Measurements from ENCODE around the gene SYNE2.
"Not testable (repeated sequence)": the region's sequence is repeated elsewhere in the genome, so short reads cannot be mapped to it uniquely, and the experiment has no call there.

SYNE2 gene

DNA sequence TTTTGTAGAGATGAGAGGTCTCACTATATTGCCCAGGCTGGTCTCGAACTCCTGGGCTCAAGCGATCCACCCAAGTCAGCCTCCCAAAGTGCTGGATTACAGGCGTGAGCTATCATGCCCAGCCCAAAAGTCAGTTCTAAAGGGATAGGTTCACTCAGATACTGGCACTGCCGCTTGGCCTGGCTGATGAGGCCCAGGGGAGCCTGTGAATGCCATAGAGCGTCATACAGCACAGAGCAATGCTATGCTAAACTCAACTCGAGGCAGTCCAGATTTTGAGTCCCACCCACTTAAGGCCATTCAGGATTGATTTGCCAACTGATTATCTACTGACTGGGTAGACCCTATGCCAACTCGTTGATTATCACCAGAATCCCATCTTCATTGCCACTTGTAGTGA lies 262.0 kb downstream of the SYNE2 start:
- ChIA-PET POLR2A (no interaction called here), CTCF (no interaction called here)
- no peak overlapping the region for H3K4me3 ChIP-seq (ENCODE audit: low read depth, low read length)
- TF ChIP-seq, protein P1, sequence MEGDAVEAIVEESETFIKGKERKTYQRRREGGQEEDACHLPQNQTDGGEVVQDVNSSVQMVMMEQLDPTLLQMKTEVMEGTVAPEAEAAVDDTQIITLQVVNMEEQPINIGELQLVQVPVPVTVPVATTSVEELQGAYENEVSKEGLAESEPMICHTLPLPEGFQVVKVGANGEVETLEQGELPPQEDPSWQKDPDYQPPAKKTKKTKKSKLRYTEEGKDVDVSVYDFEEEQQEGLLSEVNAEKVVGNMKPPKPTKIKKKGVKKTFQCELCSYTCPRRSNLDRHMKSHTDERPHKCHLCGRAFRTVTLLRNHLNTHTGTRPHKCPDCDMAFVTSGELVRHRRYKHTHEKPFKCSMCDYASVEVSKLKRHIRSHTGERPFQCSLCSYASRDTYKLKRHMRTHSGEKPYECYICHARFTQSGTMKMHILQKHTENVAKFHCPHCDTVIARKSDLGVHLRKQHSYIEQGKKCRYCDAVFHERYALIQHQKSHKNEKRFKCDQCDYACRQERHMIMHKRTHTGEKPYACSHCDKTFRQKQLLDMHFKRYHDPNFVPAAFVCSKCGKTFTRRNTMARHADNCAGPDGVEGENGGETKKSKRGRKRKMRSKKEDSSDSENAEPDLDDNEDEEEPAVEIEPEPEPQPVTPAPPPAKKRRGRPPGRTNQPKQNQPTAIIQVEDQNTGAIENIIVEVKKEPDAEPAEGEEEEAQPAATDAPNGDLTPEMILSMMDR (IDR thresholded peaks at IDR 0.05; ENCODE audit: insufficient read depth, low read length, missing control alignments), result no peak
- no peak for DNase-seq (ENCODE audit: low read depth, low spot score)

DNA sequence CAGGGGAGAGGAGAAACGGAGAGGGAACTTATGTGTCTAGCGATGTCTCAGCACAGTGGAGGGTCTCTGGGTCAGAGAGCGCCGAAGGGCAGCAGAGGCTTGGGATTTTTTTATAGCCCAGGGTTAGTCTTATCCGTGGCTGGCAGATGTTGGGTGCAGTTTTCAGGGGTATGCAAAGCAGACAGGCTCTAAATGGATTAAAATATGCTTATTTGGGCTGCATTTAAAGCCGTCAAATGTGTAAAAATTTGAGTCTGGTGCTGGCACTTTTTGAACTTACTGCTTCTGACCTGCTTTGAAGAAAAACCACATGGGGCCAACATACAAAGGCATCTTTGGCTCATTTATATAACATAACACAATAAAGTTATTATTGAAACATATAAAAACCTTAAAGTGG lies 262.6 kb downstream of the SYNE2 start:
- no peak overlapping the region for H3K4me3 ChIP-seq (ENCODE audit: low read depth, low read length)
- TF ChIP-seq, protein P1 (IDR thresholded peaks at IDR 0.05; ENCODE audit: insufficient read depth, low read length, missing control alignments), result no peak
- no peak for DNase-seq (ENCODE audit: low read depth, low spot score)
- CTCF ChIA-PET, result no interaction called here
- POLR2A ChIA-PET, result no interaction called here

DNA sequence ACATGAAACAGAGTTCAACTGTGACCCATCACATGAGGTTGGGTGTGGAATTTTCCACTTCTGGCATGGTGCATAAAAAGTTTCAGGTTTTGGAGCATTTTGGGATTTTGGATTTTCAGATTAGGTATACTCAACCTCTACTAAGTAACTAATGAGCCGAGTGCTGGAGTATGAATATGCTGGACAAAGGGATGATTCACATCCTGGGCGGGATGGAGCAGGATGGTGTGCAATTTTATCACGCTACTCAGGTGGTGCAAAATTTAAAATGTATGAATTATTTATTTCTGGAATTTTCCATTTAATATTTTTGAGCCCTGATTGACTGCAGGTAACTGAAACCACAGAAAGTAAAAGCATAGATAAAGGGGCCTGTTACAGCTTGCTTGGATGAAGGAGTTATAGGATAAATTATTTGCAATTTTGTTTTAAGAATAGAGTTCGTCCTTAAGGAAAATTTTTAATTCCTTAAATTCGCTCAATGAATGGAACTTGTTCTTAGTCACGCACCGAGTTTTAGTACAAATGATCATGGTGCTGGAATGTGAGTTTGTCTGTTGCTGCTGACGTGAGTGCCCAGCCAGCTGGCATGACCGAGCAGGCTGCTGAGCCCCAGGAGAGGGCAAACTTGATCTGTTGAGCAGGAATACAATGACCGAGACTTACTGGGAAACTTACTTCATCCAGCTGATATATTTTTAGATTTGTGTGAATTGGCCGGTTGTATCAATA lies 265.0 kb downstream of the SYNE2 start:
- ChIA-PET POLR2A (no interaction called here), CTCF (no interaction called here)
- TF ChIP-seq, protein P1 (IDR thresholded peaks at IDR 0.05; ENCODE audit: insufficient read depth, low read length, missing control alignments), result no peak
- no peak overlapping the region for H3K4me3 ChIP-seq (ENCODE audit: low read depth, low read length)
- no peak for DNase-seq (ENCODE audit: low read depth, low spot score)

DNA sequence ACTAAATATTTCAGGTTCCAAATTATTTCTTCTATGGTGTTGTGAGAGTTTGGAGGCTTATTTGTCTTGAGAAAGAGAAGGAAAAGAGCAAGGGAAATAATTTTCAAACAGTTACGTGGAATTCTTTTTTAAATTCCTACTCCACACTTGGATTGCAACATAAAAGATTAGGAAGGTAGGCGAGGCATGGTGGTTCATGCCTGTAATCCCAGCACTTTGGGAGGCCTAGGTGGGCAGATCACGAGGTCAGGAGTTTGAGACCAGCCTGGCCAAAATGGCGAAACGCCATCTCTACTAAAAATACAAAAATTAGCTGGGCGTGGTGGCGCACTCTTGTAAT lies 265.6 kb downstream of the SYNE2 start:
- H3K4me3 ChIP-seq (ENCODE audit: low read depth, low read length); POLR2A ChIA-PET; DNase-seq (ENCODE audit: low read depth, low spot score); CTCF ChIA-PET: not testable (repeated sequence)

DNA sequence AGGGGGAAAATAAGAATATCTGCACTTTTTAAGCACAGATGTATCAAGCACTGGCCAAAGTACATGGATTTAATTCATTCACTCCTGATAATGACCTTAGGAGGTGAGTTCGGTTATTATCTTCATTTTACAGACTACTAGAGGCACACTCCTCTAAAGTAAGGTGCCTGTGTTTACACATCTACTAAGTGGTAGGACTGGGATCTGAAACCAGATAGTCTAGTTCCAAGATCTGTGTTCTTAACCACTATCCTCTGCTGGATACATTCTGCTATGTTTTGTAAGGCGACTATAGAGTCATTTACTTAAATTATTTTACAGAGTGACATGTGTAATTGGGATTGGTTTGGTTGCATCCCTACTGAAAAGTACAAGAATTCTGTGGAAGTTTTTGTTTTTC lies 266.1 kb downstream of the SYNE2 start:
- no peak overlapping the region for H3K4me3 ChIP-seq (ENCODE audit: low read depth, low read length)
- TF ChIP-seq, protein P1 (IDR thresholded peaks at IDR 0.05; ENCODE audit: insufficient read depth, low read length, missing control alignments), result no peak
- ChIA-PET CTCF (no interaction called here), POLR2A (no interaction called here)
- DNase-seq (ENCODE audit: low read depth, low spot score), result no peak

DNA sequence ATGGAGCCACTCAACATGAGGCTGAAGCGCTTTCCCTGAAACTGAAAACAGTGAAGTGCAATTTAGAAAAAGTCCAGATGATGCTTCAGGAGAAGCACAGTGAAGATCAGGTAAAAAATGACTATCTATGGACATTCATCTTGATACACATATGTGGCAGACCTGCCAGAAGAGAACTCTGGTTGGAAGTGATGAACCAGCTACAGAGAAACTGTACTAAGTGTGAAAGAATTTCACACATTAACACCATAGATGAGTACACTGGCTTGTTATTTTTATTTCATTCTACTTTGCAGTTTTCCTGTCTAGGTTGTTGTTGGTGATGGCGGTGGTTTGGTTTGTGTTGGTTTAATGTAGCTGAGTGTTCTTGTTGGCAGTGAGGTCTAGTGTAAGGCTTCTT lies 266.7 kb downstream of the SYNE2 start:
- TF ChIP-seq, protein P1 (IDR thresholded peaks at IDR 0.05; ENCODE audit: insufficient read depth, low read length, missing control alignments), result no peak
- ChIA-PET POLR2A (no interaction called here), CTCF (no interaction called here)
- H3K4me3 ChIP-seq (ENCODE audit: low read depth, low read length), result no peak overlapping the region
- DNase-seq (ENCODE audit: low read depth, low spot score), result no peak

DNA sequence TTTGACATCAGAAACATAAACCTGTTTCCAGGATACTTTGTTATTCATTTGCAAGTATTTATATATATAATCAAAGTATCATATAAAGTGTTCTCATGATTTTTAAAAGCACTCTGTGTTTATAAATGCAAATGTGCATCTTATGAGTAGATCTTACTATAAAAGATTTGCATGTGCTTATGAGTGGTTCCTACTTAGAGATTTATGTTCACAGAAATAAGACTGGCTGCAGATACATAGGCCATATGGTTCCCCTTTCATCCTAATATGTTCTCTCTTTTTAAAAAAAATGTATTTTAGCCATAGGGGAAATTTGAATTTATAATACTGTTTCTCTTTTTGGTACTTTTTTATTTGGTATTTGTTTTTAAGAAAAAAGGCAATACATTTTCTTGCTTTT lies 267.2 kb downstream of the SYNE2 start:
- TF ChIP-seq, protein P1 (IDR thresholded peaks at IDR 0.05; ENCODE audit: insufficient read depth, low read length, missing control alignments), result no peak
- H3K4me3 ChIP-seq (ENCODE audit: low read depth, low read length), result no peak overlapping the region
- CTCF ChIA-PET, result interaction anchor here (1.3 kb wide), 1 partner anchor 12 kb away, joined by 3 read pairs; no protein-coding TSS in a partner anchor
- POLR2A ChIA-PET, result no interaction called here
- DNase-seq (ENCODE audit: low read depth, low spot score), result no peak
